ENCODE data around the gene ARID3A. TPM values are rescaled to one million over a fixed set of nuclear protein-coding genes. Genes with fewer than 3 reads are reported as not detected.

The ARID3A gene
- total and polyA plus RNA-seq, 2 of the 8 experiments (the other 6 are each of a cell fraction or from before 2014, with no cell fraction given), result 40.5 to 77.4 TPM

GRCh38 chr19:990119-990571 lies 64.3 kb downstream of the ARID3A start:
- no peak overlapping the region for H2BK120ac ChIP-seq (replicated peaks; ENCODE audit: low read depth, low read length)
- H3K9ac ChIP-seq (replicated peaks in 1 of 4; ENCODE audit: extremely low read depth in 1 of 4, low read depth in 3 of 4, low read length in 3 of 4), result no peak overlapping the region
- H3K56ac ChIP-seq (replicated peaks; ENCODE audit: insufficient read length, low read depth, low read length), result no peak overlapping the region
- DNase-seq (ENCODE audit: low read depth in 1 of 2, low spot score in 2 of 2), result no peak
- H3K9me3 ChIP-seq (ENCODE audit: insufficient read depth in 2 of 2, low read depth in 1 of 2, low read length in 1 of 2), result no peaks in the 10 kb centered on the region
- POLR2A ChIA-PET (ENCODE audit: partially characterized antibody), result interaction anchor here (1.4 kb wide), 1 partner anchor 279 kb away, joined by 4 read pairs; the partner anchor contains the start of gene CIRBP
- no peak overlapping the region for H4K8ac ChIP-seq (ENCODE audit: extremely low read depth, insufficient read depth, low read length)
- H3K23ac ChIP-seq (ENCODE audit: insufficient read length), result no peak overlapping the region
- no peak overlapping the region for H2BK12ac ChIP-seq (ENCODE audit: low read depth, low read length)
- H3K27ac ChIP-seq (ENCODE audit: low read depth, low read length), result 0 out of 2 replicates have a peak overlapping the region, but pooled peaks have one; percentile 26
- no peak overlapping the region for H3K4me3 ChIP-seq (ENCODE audit: extremely low read depth in 1 of 4, insufficient read depth in 2 of 4, low read depth in 3 of 4, low read length in 4 of 4)
- H3K36me3 ChIP-seq (ENCODE audit: control insufficient read depth in 2 of 4, insufficient read depth in 4 of 4, low read length in 3 of 4), result peaks cover 7 to 39% (median 23%) of the 10 kb centered on the region in 4 experiments; a peak in 6 of 8 replicates
- no peak overlapping the region for H2AK5ac ChIP-seq (ENCODE audit: low read depth, low read length)
- H4K5ac ChIP-seq (ENCODE audit: insufficient read length, low read depth, low read length), result no peak overlapping the region
- H4K20me1 ChIP-seq (replicated peaks in 1 of 2; ENCODE audit: control insufficient read depth in 1 of 2, insufficient read depth in 2 of 2, low read length in 2 of 2), result peaks cover 9 to 19% of the 10 kb centered on the region in 2 experiments
- no peak overlapping the region for H3K14ac ChIP-seq (ENCODE audit: insufficient read length)
- H2BK15ac ChIP-seq (ENCODE audit: low read length), result no peak overlapping the region
- 91% methylated on average over 23 of the region's 27 CpGs; no CpG with 5 or more reads in 1 of the 2 experiments for WGBS, 2 experiments (ENCODE audit: extremely low coverage in 1 of 2, insufficient coverage in 1 of 2, insufficient read length in 1 of 2, insufficient replicate concordance in 2 of 2, low coverage in 1 of 2, low lambda C conversion rate in 2 of 2, missing lambda C conversion rate in 1 of 2)
- no peaks in the 10 kb centered on the region; a peak in 1 of 7 replicates for H3K4me1 ChIP-seq (replicated peaks in 1 of 4; ENCODE audit: control insufficient read depth in 3 of 4, insufficient read depth in 4 of 4, low read length in 3 of 4)
- H4K91ac ChIP-seq (replicated peaks; ENCODE audit: insufficient read length, low read length), result no peak overlapping the region
- CTCF ChIA-PET (ENCODE audit: partially characterized antibody), result interaction anchor here (2.3 kb wide), 1 partner anchor 67 kb away, joined by 5 read pairs; no protein-coding TSS in a partner anchor
- no peak overlapping the region for H2BK5ac ChIP-seq (ENCODE audit: low read depth, low read length)
- no peak overlapping the region for H3K4ac ChIP-seq (replicated peaks; ENCODE audit: insufficient read length, low read depth, low read length)
- H3K23me2 ChIP-seq (ENCODE audit: low read depth, low read length), result no peaks in the 10 kb centered on the region
- no peak overlapping the region for H3K4me2 ChIP-seq (ENCODE audit: insufficient read depth in 1 of 2, low read depth in 2 of 2, low read length in 2 of 2)
- no peak overlapping the region for H2BK20ac ChIP-seq (ENCODE audit: low read length)
- no peak for FAIRE-seq
- H3K79me2 ChIP-seq (ENCODE audit: control insufficient read depth in 1 of 2, insufficient read depth in 2 of 2, low read length in 2 of 2), result peaks cover 0 to 12% of the 10 kb centered on the region in 2 experiments; a peak in 1 of 4 replicates
- H3K27me3 ChIP-seq (replicated peaks in 1 of 4; ENCODE audit: control insufficient read depth in 3 of 4, extremely low read depth in 1 of 4, insufficient read depth in 3 of 4, low read length in 3 of 4), result no peaks in the 10 kb centered on the region
- H3K18ac ChIP-seq (ENCODE audit: extremely low read depth, low read length), result no peak overlapping the region
- no peak overlapping the region for H2AFZ ChIP-seq (ENCODE audit: low read length)
- peaks cover 5% of the 10 kb centered on the region for H3K79me1 ChIP-seq (ENCODE audit: low read depth, low read length)
- TF ChIP-seq EZH2 (IDR thresholded peaks at IDR 0.05; ENCODE audit: low read depth, low read length, severe bottlenecking) (no peak), SIRT6 (IDR thresholded peaks at IDR 0.05; ENCODE audit: low read length) (no peak), HDAC6 (IDR thresholded peaks at IDR 0.05; ENCODE audit: low read depth, low read length) (no peak), POLR2A (IDR thresholded peaks at IDR 0.05; ENCODE audit: control extremely low read depth in 1 of 2, low read depth in 2 of 2, low read length in 2 of 2) (no peak), GABPA (IDR thresholded peaks at IDR 0.05; ENCODE audit: borderline replicate concordance, insufficient read depth, low read length) (no peak), KDM4A (IDR thresholded peaks at IDR 0.05; ENCODE audit: low read depth, low read length, severe bottlenecking) (no peak), KDM1A (IDR thresholded peaks at IDR 0.05; ENCODE audit: borderline replicate concordance, low read length) (no peak)
- TF ChIP-seq, protein P1, sequence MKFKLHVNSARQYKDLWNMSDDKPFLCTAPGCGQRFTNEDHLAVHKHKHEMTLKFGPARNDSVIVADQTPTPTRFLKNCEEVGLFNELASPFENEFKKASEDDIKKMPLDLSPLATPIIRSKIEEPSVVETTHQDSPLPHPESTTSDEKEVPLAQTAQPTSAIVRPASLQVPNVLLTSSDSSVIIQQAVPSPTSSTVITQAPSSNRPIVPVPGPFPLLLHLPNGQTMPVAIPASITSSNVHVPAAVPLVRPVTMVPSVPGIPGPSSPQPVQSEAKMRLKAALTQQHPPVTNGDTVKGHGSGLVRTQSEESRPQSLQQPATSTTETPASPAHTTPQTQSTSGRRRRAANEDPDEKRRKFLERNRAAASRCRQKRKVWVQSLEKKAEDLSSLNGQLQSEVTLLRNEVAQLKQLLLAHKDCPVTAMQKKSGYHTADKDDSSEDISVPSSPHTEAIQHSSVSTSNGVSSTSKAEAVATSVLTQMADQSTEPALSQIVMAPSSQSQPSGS (IDR thresholded peaks at IDR 0.05; ENCODE audit: low read length), result no peak
- TF ChIP-seq, protein P2, sequence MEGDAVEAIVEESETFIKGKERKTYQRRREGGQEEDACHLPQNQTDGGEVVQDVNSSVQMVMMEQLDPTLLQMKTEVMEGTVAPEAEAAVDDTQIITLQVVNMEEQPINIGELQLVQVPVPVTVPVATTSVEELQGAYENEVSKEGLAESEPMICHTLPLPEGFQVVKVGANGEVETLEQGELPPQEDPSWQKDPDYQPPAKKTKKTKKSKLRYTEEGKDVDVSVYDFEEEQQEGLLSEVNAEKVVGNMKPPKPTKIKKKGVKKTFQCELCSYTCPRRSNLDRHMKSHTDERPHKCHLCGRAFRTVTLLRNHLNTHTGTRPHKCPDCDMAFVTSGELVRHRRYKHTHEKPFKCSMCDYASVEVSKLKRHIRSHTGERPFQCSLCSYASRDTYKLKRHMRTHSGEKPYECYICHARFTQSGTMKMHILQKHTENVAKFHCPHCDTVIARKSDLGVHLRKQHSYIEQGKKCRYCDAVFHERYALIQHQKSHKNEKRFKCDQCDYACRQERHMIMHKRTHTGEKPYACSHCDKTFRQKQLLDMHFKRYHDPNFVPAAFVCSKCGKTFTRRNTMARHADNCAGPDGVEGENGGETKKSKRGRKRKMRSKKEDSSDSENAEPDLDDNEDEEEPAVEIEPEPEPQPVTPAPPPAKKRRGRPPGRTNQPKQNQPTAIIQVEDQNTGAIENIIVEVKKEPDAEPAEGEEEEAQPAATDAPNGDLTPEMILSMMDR (IDR thresholded peaks at IDR 0.05; ENCODE audit: control extremely low read depth in 1 of 3, insufficient read depth in 1 of 3, low read depth in 1 of 3, low read length in 3 of 3), result no peak
